HG03521 (cell line): ENCODE results near the gene ARMH1.
"Not testable (repeated sequence)": the region's sequence is repeated elsewhere in the genome, so short reads cannot be mapped to it uniquely, and the experiment has no call there.

Experiments used
- ATAC-seq: cut with Tn5 transposase; IDR thresholded peaks from one replicate; pipeline ENCODE4 v1.9.1; 2021; ENCODE audit warnings: mild to moderate bottlenecking, moderate library complexity; ENCODE audit not compliant: unreplicated experiment

Gene ARMH1

GRCh38 chr1:44720281-44720680, 45.8 kb downstream of the ARMH1 start:
- ATAC-seq, result no peak

GRCh38 chr1:44721485-44722361, 47.2 kb downstream of the ARMH1 start:
- ATAC-seq, result peak; percentile 46

- no peak for ATAC-seq
Measured at GRCh38 chr1:44723064-44723463, 48.5 kb downstream of the ARMH1 start.

- ATAC-seq, result no peak
Measured at GRCh38 chr1:44723496-44724295, 49.2 kb downstream of the ARMH1 start.

- no peak for ATAC-seq
Measured at GRCh38 chr1:44724296-44724954, 49.9 kb downstream of the ARMH1 start.

GRCh38 chr1:44724955-44725698, 50.6 kb downstream of the ARMH1 start:
- no peak for ATAC-seq

- ATAC-seq, result peak; percentile 50
Measured at GRCh38 chr1:44730741-44731512, 56.4 kb downstream of the ARMH1 start, which contains the start of gene RNU5D-1. TSS of gene RNU5D-1 (minus strand) at chr1:44731170.

GRCh38 chr1:44733365-44733764, 58.9 kb downstream of the ARMH1 start:
- ATAC-seq, result no peak

- ATAC-seq, result no peak
Measured at GRCh38 chr1:44733784-44734183, 59.3 kb downstream of the ARMH1 start.

- ATAC-seq, result no peak
Measured at GRCh38 chr1:44735992-44736391, 61.5 kb downstream of the ARMH1 start.

- ATAC-seq, result not testable (repeated sequence)
Measured at GRCh38 chr1:44738953-44739306, 64.4 kb downstream of the ARMH1 start.

GRCh38 chr1:44739307-44740178, 65.0 kb downstream of the ARMH1 start, which contains the start of gene KIF2C:
TSS of gene KIF2C (plus strand) at chr1:44739837. CDS start at chr1:44739933, 96 bp downstream.
- ATAC-seq, result peak; percentile 97

- no peak for ATAC-seq
Measured at GRCh38 chr1:44740179-44740617, 65.7 kb downstream of the ARMH1 start.

- ATAC-seq, result no peak
Measured at GRCh38 chr1:44743211-44743610, 68.7 kb downstream of the ARMH1 start.

GRCh38 chr1:44747878-44748277, 73.4 kb downstream of the ARMH1 start:
- no peak for ATAC-seq

GRCh38 chr1:44757420-44757819, 82.9 kb downstream of the ARMH1 start:
- no peak for ATAC-seq

- no peak for ATAC-seq
Measured at GRCh38 chr1:44759077-44759476, 84.6 kb downstream of the ARMH1 start.

GRCh38 chr1:44760876-44761275, 86.4 kb downstream of the ARMH1 start:
- no peak for ATAC-seq

GRCh38 chr1:44766421-44766820, 91.9 kb downstream of the ARMH1 start:
- not testable (repeated sequence) for ATAC-seq
